Ramos (cell line): ENCODE data around the gene ESPL1.

Experiments used
- in situ Hi-C: fragments of 300-500 bp; cut with MboI; formaldehyde crosslinking; loops from one replicate; pipeline ENCODE4 v1.14.3; 2022; ENCODE audit warnings: low sequenced_read_pairs; ENCODE audit not compliant: unreplicated experiment

ESPL1 gene

GRCh38 chr12:53267999-53268629, at the start of gene ESPL1:
ESPL1 (plus strand) TSS chr12:53268299; CDS start chr12:53268767, 468 bp downstream.
- in situ Hi-C loops, result loop anchor here (10.0 kb wide), 1 partner anchor 53 kb away; no protein-coding TSS in a partner anchor

- in situ Hi-C loops, result loop anchor here (10.0 kb wide), 1 partner anchor 46 kb away; the partner anchor contains the start of gene ESPL1
Measured at GRCh38 chr12:53218551-53219291, 49.4 kb upstream of the ESPL1 start.

GRCh38 chr12:53219292-53219955, 48.7 kb upstream of the ESPL1 start:
- in situ Hi-C loops, result loop anchor here (10.0 kb wide), 1 partner anchor 45 kb away; the partner anchor contains the start of gene ESPL1

GRCh38 chr12:53219956-53220693, 48.0 kb upstream of the ESPL1 start:
- in situ Hi-C loops, result loop anchor here (10.0 kb wide), 1 partner anchor 45 kb away; the partner anchor contains the start of gene ESPL1

GRCh38 chr12:53220694-53221202, 47.4 kb upstream of the ESPL1 start:
- in situ Hi-C loops, result no loop called here

GRCh38 chr12:53221203-53222080, 46.7 kb upstream of the ESPL1 start:
- in situ Hi-C loops, result no loop called here

- in situ Hi-C loops, result no loop called here
Measured at GRCh38 chr12:53222170-53222721, 45.9 kb upstream of the ESPL1 start.

- in situ Hi-C loops, result no loop called here
Measured at GRCh38 chr12:53222806-53223261, 45.3 kb upstream of the ESPL1 start.

- in situ Hi-C loops, result no loop called here
Measured at GRCh38 chr12:53223389-53224060, 44.6 kb upstream of the ESPL1 start.

- in situ Hi-C loops, result no loop called here
Measured at GRCh38 chr12:53224061-53224896, 43.8 kb upstream of the ESPL1 start.

GRCh38 chr12:53224897-53225634, 43.0 kb upstream of the ESPL1 start:
- in situ Hi-C loops, result no loop called here

GRCh38 chr12:53225635-53226424, 42.3 kb upstream of the ESPL1 start:
- in situ Hi-C loops, result no loop called here

GRCh38 chr12:53226815-53227214, 41.3 kb upstream of the ESPL1 start:
- in situ Hi-C loops, result no loop called here

GRCh38 chr12:53227341-53227740, 40.8 kb upstream of the ESPL1 start:
- in situ Hi-C loops, result no loop called here

- in situ Hi-C loops, result no loop called here
Measured at GRCh38 chr12:53227836-53228235, 40.3 kb upstream of the ESPL1 start.

GRCh38 chr12:53229454-53229853, 38.6 kb upstream of the ESPL1 start:
- in situ Hi-C loops, result no loop called here
